A549 (cell line): ENCODE measurements around the gene TMEM271. TPM values are rescaled to one million over a fixed set of nuclear protein-coding genes. Genes with fewer than 3 reads are reported as not detected.

Source experiments
- ATAC-seq, 2 experiments: fragments of 200-7000 bp in 1 of 2; fragments of >200 bp in 1 of 2; cut with Nextera tagmentation in 1 of 2; cut with Tn5 transposase in 1 of 2; 3 replicates each; pipeline versions ENCODE4 v1.8.0 to v1.9.1; 2018 to 2020; ENCODE audit warnings: mild to moderate bottlenecking in 1 of 2, moderate library complexity in 1 of 2
- CTCF ChIA-PET: fragments of 300-600 bp; sonication (Branson Sonifier 250); formaldehyde crosslinking; extraction: SDS; loops from one replicate; lab custom pipeline; 2021; ENCODE audit warnings: antibody characterized with exemption, inconsistent platforms; lab: Yijun Ruan, JAX
- POLR2A ChIA-PET: fragments of 350-600 bp; formaldehyde crosslinking; extraction: SDS; loops from one replicate; lab custom pipeline; 2021; ENCODE audit warnings: antibody characterized with exemption, inconsistent platforms; lab: Yijun Ruan, JAX
- DNase-seq, 2 experiments: peaks; one replicate each; pipeline versions ENCODE4 v3.0.0 to v3.0.0-alpha.2; 2011 to 2016; ENCODE audit warnings: low read depth in 1 of 2, low spot score in 1 of 2
- FAIRE-seq: peaks from 2 replicates; lab custom pipeline; 2011; peaks lifted over from hg19 to GRCh38; lab: Jason Lieb, UNC
- H3K27ac ChIP-seq, 2 experiments: fragments of >200 bp; sonication (Bioruptor Twin); formaldehyde crosslinking; 3 replicates each; pipeline ENCODE4 v1.5.1; 2016 to 2017
- H3K4me1 ChIP-seq: fragments of >200 bp; sonication (Bioruptor Twin); formaldehyde crosslinking; 3 replicates; pipeline ENCODE4 v1.6.1; 2016
- H3K4me2 ChIP-seq: fragments of >200 bp; sonication (Bioruptor Twin); formaldehyde crosslinking; 3 replicates; pipeline ENCODE4 v1.6.1; 2016
- H3K4me3 ChIP-seq: fragments of >200 bp; sonication (Bioruptor Twin); formaldehyde crosslinking; 3 replicates; pipeline ENCODE4 v1.5.1; 2016
- H3K9me3 ChIP-seq: fragments of >200 bp; sonication (Bioruptor Twin); formaldehyde crosslinking; 3 replicates; pipeline ENCODE4 v1.6.1; 2016
- BCL3 ChIP-seq: fragments of >200 bp; sonication (Bioruptor Twin); formaldehyde crosslinking; IDR thresholded peaks from 3 replicates; pipeline ENCODE4 v1.6.1; 2016
- CBX8 ChIP-seq: fragments of 200-600 bp; sonication (generic); IDR thresholded peaks from 2 replicates; pipeline ENCODE4 v1.6.1; 2016
- CEBPB ChIP-seq, 2 experiments: fragments of >200 bp in 1 of 2; sonication (Bioruptor Twin) in 1 of 2; formaldehyde crosslinking in 1 of 2; IDR thresholded peaks; 2 replicates each; pipeline ENCODE4 v1.6.1; 2012 to 2016
- CHD2 ChIP-seq: fragments of 150-350 bp; IDR thresholded peaks from 2 replicates; pipeline ENCODE4 v1.6.1; 2014; ENCODE audit warnings: low read length; ENCODE audit not compliant: partially characterized antibody
- CTCF ChIP-seq: fragments of >200 bp; sonication (Bioruptor Twin); formaldehyde crosslinking; IDR thresholded peaks from 3 replicates; pipeline ENCODE4 v1.5.1; 2016
- EHF ChIP-seq: fragments of 250-450 bp; sonication (Bioruptor Pico); IDR thresholded peaks from 2 replicates; pipeline ENCODE4 v1.5.0; 2020; ENCODE audit warnings: mild to moderate bottlenecking
- EHMT2 ChIP-seq: fragments of 200-600 bp; sonication (generic); IDR thresholded peaks from 2 replicates; pipeline ENCODE4 v1.6.1; 2016; ENCODE audit warnings: antibody characterized with exemption, low read depth, mild to moderate bottlenecking, moderate library complexity
- ELK1 ChIP-seq: fragments of 150-350 bp; IDR thresholded peaks from 2 replicates; pipeline ENCODE4 v1.6.1; 2014; ENCODE audit warnings: low read depth, mild to moderate bottlenecking, low read length
- HDAC2 ChIP-seq: fragments of 200-600 bp; sonication (generic); IDR thresholded peaks from 2 replicates; pipeline ENCODE4 v1.6.1; 2016
- HES2 ChIP-seq: fragments of >200 bp; sonication (Bioruptor Twin); formaldehyde crosslinking; IDR thresholded peaks from 2 replicates; pipeline ENCODE4 v1.6.1; 2016
- HMGXB4 ChIP-seq: fragments of 250-450 bp; sonication (Bioruptor Pico); IDR thresholded peaks from 2 replicates; pipeline ENCODE4 v1.5.0; 2021; ENCODE audit warnings: mild to moderate bottlenecking, moderate library complexity, borderline replicate concordance
- HOXA7 ChIP-seq: fragments of 250-450 bp; sonication (Bioruptor Pico); IDR thresholded peaks from 2 replicates; pipeline ENCODE4 v1.5.0; 2020; ENCODE audit warnings: mild to moderate bottlenecking, moderate library complexity
- HOXB13 ChIP-seq: fragments of 250-450 bp; sonication (Bioruptor Pico); IDR thresholded peaks from 2 replicates; pipeline ENCODE4 v1.5.0; 2020; ENCODE audit warnings: low read depth, mild to moderate bottlenecking, moderate library complexity
- JUNB ChIP-seq: fragments of >200 bp; sonication (Bioruptor Twin); formaldehyde crosslinking; IDR thresholded peaks from 2 replicates; pipeline ENCODE4 v1.6.1; 2016
- KDM1A ChIP-seq: fragments of 200-600 bp; sonication (generic); IDR thresholded peaks from 2 replicates; pipeline ENCODE4 v1.6.1; 2016; ENCODE audit warnings: low read depth, mild to moderate bottlenecking
- MAFK ChIP-seq: fragments of 450-650 bp; IDR thresholded peaks from 2 replicates; pipeline ENCODE4 v1.6.1; 2014; ENCODE audit not compliant: partially characterized antibody
- MAX ChIP-seq: IDR thresholded peaks from 2 replicates; pipeline ENCODE4 v1.6.1; 2012
- RCOR1 ChIP-seq: fragments of 150-350 bp; IDR thresholded peaks from 2 replicates; pipeline ENCODE4 v1.6.1; 2014; ENCODE audit warnings: antibody characterized with exemption, low read length, low read depth
- REST ChIP-seq: fragments of 200-600 bp; sonication (generic); IDR thresholded peaks from 2 replicates; pipeline ENCODE4 v1.6.1; 2016; ENCODE audit warnings: antibody characterized with exemption, mild to moderate bottlenecking, moderate library complexity
- RFX5 ChIP-seq: fragments of 450-650 bp; IDR thresholded peaks from 2 replicates; pipeline ENCODE4 v1.7.1; 2014; ENCODE audit warnings: antibody characterized with exemption, mild to moderate bottlenecking, moderate library complexity
- RNF2 ChIP-seq: fragments of 200-600 bp; sonication (generic); IDR thresholded peaks from 2 replicates; pipeline ENCODE4 v1.6.1; 2016; ENCODE audit warnings: low read depth, mild to moderate bottlenecking, antibody characterized with exemption, moderate library complexity, borderline replicate concordance
- ZC3H11A ChIP-seq: fragments of 450-650 bp; IDR thresholded peaks from 2 replicates; pipeline ENCODE4 v1.6.1; 2014; ENCODE audit warnings: antibody characterized with exemption, mild to moderate bottlenecking
- WGBS: methylation state at CpG from one replicate; pipeline ENCODE4 v1.1.6; 2017; ENCODE audit errors: missing lambda C conversion rate; 5-methylcytosine and 5-hydroxymethylcytosine counted together
- polyA plus RNA-seq, 4 experiments: library from polyadenylated mRNA; depleted of rRNA in 3 of 4; stranded (reverse); fragments of >200 nt; fragmentation: RNase III in 1 of 4; extraction: RNeasy Plus Mini Kit Qiagen cat#74134 plus additional on column Dnase treatment in 1 of 4; gene quantifications; 2 replicates in 3 of 4; 3 replicates in 1 of 4; pipeline ENCODE4 v1.2.3, GENCODE V29; 2011 to 2017

TMEM271 gene
- polyA plus RNA-seq, 2 of the 4 experiments (the other 2 are of a cell fraction) = not detected

GRCh38 chr4:574346-575161 is 1.5 kb downstream of the TMEM271 start (continued):
- TF ChIP-seq KDM1A = no peak
- TF ChIP-seq EHF (CRISPR knock-in tag) = no peak

- TF ChIP-seq CBX8 = no peak
- TF ChIP-seq ZC3H11A = no peak
- TF ChIP-seq RFX5 = no peak
- TF ChIP-seq RNF2 = no peak
- TF ChIP-seq MAFK = no peak
- TF ChIP-seq RCOR1 = no peak
- no peak for TF ChIP-seq EHMT2
- TF ChIP-seq HMGXB4 = no peak
- no peak for TF ChIP-seq HDAC2
- no peak for TF ChIP-seq CEBPB (IDR thresholded peaks at IDR 0.05)
- no peak for TF ChIP-seq BCL3
- no peak for TF ChIP-seq ELK1
- TF ChIP-seq EHF (CRISPR knock-in tag) = no peak
- TF ChIP-seq, all 56 proteins: peak for 0
- Histone ChIP-seq H3K27ac (no peak overlapping the region), H3K4me3 (no peak overlapping the region), H3K4me1 (no peaks in the 10 kb centered on the region), H3K4me2 (no peak overlapping the region), H3K9me3 (no peaks in the 10 kb centered on the region)
- ATAC-seq = no peak
- no peak for FAIRE-seq
- WGBS = 37% methylated on average over 6 of the region's 8 CpGs
- DNase-seq = no peak
- ChIA-PET POLR2A (no interaction called here), CTCF (interaction anchor here (0.8 kb wide), 1 partner anchor 12 kb away, joined by 3 read pairs; no protein-coding TSS in a partner anchor)
Observed at GRCh38 chr4:573122-573892, 2.8 kb downstream of the TMEM271 start.

- FAIRE-seq = no peak
- H3K4me3 ChIP-seq = no peak overlapping the region
- ChIA-PET CTCF (interaction anchor here (0.8 kb wide), 1 partner anchor 12 kb away, joined by 3 read pairs; no protein-coding TSS in a partner anchor), POLR2A (no interaction called here)
- H3K27ac ChIP-seq = no peak overlapping the region
- WGBS = 32% methylated on average over 5 of the region's 6 CpGs
- no peaks in the 10 kb centered on the region for H3K4me1 ChIP-seq
- no peak overlapping the region for H3K4me2 ChIP-seq
- no peak for ATAC-seq
- no peak for TF ChIP-seq REST
- TF ChIP-seq HOXB13 (CRISPR knock-in tag) = no peak
- TF ChIP-seq CHD2 = no peak
- TF ChIP-seq CBX8 = no peak
- no peak for TF ChIP-seq HES2
- no peak for TF ChIP-seq HOXA7
- no peak for TF ChIP-seq CTCF
- TF ChIP-seq MAX = no peak
- TF ChIP-seq JUNB = no peak
- DNase-seq = no peak
- no peaks in the 10 kb centered on the region for H3K9me3 ChIP-seq
Observed at GRCh38 chr4:572594-572993, 3.5 kb downstream of the TMEM271 start.
